Measurements from ENCODE around the gene CNTN1.

- TF ChIP-seq, protein P1, sequence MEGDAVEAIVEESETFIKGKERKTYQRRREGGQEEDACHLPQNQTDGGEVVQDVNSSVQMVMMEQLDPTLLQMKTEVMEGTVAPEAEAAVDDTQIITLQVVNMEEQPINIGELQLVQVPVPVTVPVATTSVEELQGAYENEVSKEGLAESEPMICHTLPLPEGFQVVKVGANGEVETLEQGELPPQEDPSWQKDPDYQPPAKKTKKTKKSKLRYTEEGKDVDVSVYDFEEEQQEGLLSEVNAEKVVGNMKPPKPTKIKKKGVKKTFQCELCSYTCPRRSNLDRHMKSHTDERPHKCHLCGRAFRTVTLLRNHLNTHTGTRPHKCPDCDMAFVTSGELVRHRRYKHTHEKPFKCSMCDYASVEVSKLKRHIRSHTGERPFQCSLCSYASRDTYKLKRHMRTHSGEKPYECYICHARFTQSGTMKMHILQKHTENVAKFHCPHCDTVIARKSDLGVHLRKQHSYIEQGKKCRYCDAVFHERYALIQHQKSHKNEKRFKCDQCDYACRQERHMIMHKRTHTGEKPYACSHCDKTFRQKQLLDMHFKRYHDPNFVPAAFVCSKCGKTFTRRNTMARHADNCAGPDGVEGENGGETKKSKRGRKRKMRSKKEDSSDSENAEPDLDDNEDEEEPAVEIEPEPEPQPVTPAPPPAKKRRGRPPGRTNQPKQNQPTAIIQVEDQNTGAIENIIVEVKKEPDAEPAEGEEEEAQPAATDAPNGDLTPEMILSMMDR (IDR thresholded peaks at IDR 0.05 in 8 of 11, conservative IDR thresholded peaks at IDR 0.05 in 3 of 11), result no peak
- no peak for TF ChIP-seq POLR2AphosphoS5 (IDR thresholded peaks at IDR 0.05)
Observed at GRCh38 chr12:40689576-40689975, 2.7 kb upstream of the CNTN1 start.
